Liver (tissue), 9 donors: Measurements from ENCODE around the gene FA2H. TPM values are rescaled to one million over a fixed set of nuclear protein-coding genes. Genes with fewer than 3 reads are reported as not detected.

Experiments used
- DNase-seq: peaks from one replicate; pipeline ENCODE4 v3.0.0-alpha.2; 2017; ENCODE audit warnings: low spot score
- H3K27ac ChIP-seq, 2 donors: one replicate each; pipeline ENCODE4 v1.7.0; 2013; ENCODE audit warnings: inconsistent platforms in 2 of 2, low read length in 2 of 2, control low read depth in 1 of 2, low read depth in 1 of 2, mild to moderate bottlenecking in 1 of 2
- H3K27me3 ChIP-seq, 4 donors: one replicate each; pipeline versions ENCODE4 v1.6.1 to v1.7.0; 2013; ENCODE audit warnings: low read length in 3 of 4, inconsistent platforms in 1 of 4, mild to moderate bottlenecking in 1 of 4, moderate library complexity in 1 of 4; ENCODE audit not compliant: control insufficient read depth in 4 of 4, insufficient read depth in 4 of 4
- H3K36me3 ChIP-seq, 4 donors: one replicate each; pipeline versions ENCODE4 v1.6.1 to v1.7.0; 2013; ENCODE audit warnings: low read length in 3 of 4, mild to moderate bottlenecking in 3 of 4, low read depth in 1 of 4, moderate library complexity in 1 of 4; ENCODE audit not compliant: control insufficient read depth in 4 of 4, insufficient read depth in 3 of 4
- H3K4me1 ChIP-seq, 4 donors: one replicate each; pipeline versions ENCODE4 v1.6.1 to v1.7.0; 2013; ENCODE audit warnings: low read length in 3 of 4, mild to moderate bottlenecking in 3 of 4, moderate library complexity in 1 of 4; ENCODE audit not compliant: control insufficient read depth in 4 of 4, insufficient read depth in 4 of 4
- H3K4me3 ChIP-seq, 3 donors: one replicate each; pipeline versions ENCODE4 v1.6.1 to v1.7.0; 2013; ENCODE audit warnings: low read length in 3 of 3, control low read depth in 1 of 3, low read depth in 1 of 3, mild to moderate bottlenecking in 1 of 3
- H3K9ac ChIP-seq, 2 donors: one replicate each; pipeline ENCODE4 v1.7.0; 2013; ENCODE audit warnings: low read length in 2 of 2, mild to moderate bottlenecking in 2 of 2, moderate library complexity in 2 of 2, control low read depth in 1 of 2, low read depth in 1 of 2
- H3K9me3 ChIP-seq, 4 donors: one replicate each; pipeline versions ENCODE4 v1.6.1 to v1.7.0; 2013; ENCODE audit warnings: low read length in 3 of 4; ENCODE audit not compliant: control insufficient read depth in 4 of 4
- ATF3 ChIP-seq: IDR thresholded peaks from 2 replicates; pipeline ENCODE4 v1.6.1; 2016; ENCODE audit warnings: antibody characterized with exemption
- CTCF ChIP-seq: fragments of 150-350 bp; IDR thresholded peaks from 2 replicates; pipeline ENCODE4 v1.5.1; 2017; ENCODE audit warnings: improper control_type of control experiment, low read depth, low read length; ENCODE audit not compliant: missing input control
- EGR1 ChIP-seq, 2 donors: IDR thresholded peaks; 2 replicates each; pipeline ENCODE4 v1.6.1; 2016 to 2018; ENCODE audit warnings: antibody characterized with exemption in 2 of 2, low read depth in 2 of 2
- FOXA1 ChIP-seq: IDR thresholded peaks from 2 replicates; pipeline ENCODE4 v1.6.1; 2016; ENCODE audit warnings: antibody characterized with exemption
- FOXA2 ChIP-seq: IDR thresholded peaks from 2 replicates; pipeline ENCODE4 v1.6.1; 2016; ENCODE audit warnings: antibody characterized with exemption
- HNF4A ChIP-seq, 2 donors: conservative IDR thresholded peaks; 2 replicates each; pipeline ENCODE4 v1.6.1; 2016; ENCODE audit warnings: antibody characterized with exemption in 2 of 2, mild to moderate bottlenecking in 2 of 2
- HNF4G ChIP-seq: IDR thresholded peaks from 2 replicates; pipeline ENCODE4 v1.6.1; 2016; ENCODE audit warnings: antibody characterized with exemption
- JUND ChIP-seq, 2 donors: IDR thresholded peaks; 2 replicates each; pipeline ENCODE4 v1.6.1; 2016; ENCODE audit warnings: antibody characterized with exemption in 2 of 2
- MAX ChIP-seq: IDR thresholded peaks from 2 replicates; pipeline ENCODE4 v1.6.1; 2016; ENCODE audit warnings: antibody characterized with exemption
- NR2F2 ChIP-seq: IDR thresholded peaks from 2 replicates; pipeline ENCODE4 v1.6.1; 2016; ENCODE audit warnings: antibody characterized with exemption
- RAD21 ChIP-seq, 2 donors: IDR thresholded peaks; 2 replicates each; pipeline ENCODE4 v1.6.1; 2016; ENCODE audit warnings: antibody characterized with exemption in 2 of 2, mild to moderate bottlenecking in 2 of 2
- REST ChIP-seq: IDR thresholded peaks from 2 replicates; pipeline ENCODE4 v1.6.1; 2016; ENCODE audit warnings: antibody characterized with exemption, mild to moderate bottlenecking
- SP1 ChIP-seq: IDR thresholded peaks from 2 replicates; pipeline ENCODE4 v1.6.1; 2018; ENCODE audit warnings: antibody characterized with exemption, mild to moderate bottlenecking
- TAF1 ChIP-seq: conservative IDR thresholded peaks from 2 replicates; pipeline ENCODE4 v1.6.1; 2016; ENCODE audit warnings: antibody characterized with exemption, mild to moderate bottlenecking
- YY1 ChIP-seq: IDR thresholded peaks from 2 replicates; pipeline ENCODE4 v1.6.1; 2016; ENCODE audit warnings: antibody characterized with exemption, mild to moderate bottlenecking
- ZBTB33 ChIP-seq: IDR thresholded peaks from 2 replicates; pipeline ENCODE4 v1.6.1; 2016; ENCODE audit warnings: antibody characterized with exemption
- WGBS: extraction: QIAGEN DNeasy Blood & Tissue Kit; methylation state at CpG from one replicate; pipeline ENCODE4 v1.1.7; 2013; 5-methylcytosine and 5-hydroxymethylcytosine counted together
- polyA plus RNA-seq, 2 donors: library from polyadenylated mRNA; stranded (reverse) in 1 of 2; unstranded in 1 of 2; fragments of 200-250 nt in 1 of 2; fragments of >200 nt in 1 of 2; fragmentation: Nextera tagmentation in 1 of 2; extraction: Ambion mirVana in 1 of 2; gene quantifications; one replicate each; pipeline versions ENCODE4 v1.2.1 to v1.2.3, GENCODE V29; 2013 to 2015
- total RNA-seq, 2 donors: library from RNA; depleted of rRNA; stranded (reverse); fragments of >200 nt; gene quantifications; one replicate each; pipeline ENCODE4 v1.2.3, GENCODE V29; 2014
- donor health status: healthy.
- donor health status: healthy.
- donor health status: healthy.
- donor health status: healthy.
- donor health status: healthy.

FA2H gene
- total and polyA plus RNA-seq, 4 donors: 0.02 to 0.17 (median 0.14) TPM; not detected in 1

- Histone ChIP-seq H3K36me3 (no peaks in the 10 kb centered on the region), H3K9me3 (no peaks in the 10 kb centered on the region), H3K4me1 (no peaks in the 10 kb centered on the region), H3K27me3 (no peaks in the 10 kb centered on the region), H3K27ac (no peak overlapping the region), H3K4me3 (no peak overlapping the region), H3K9ac (no peak overlapping the region)
- no peak for DNase-seq
- WGBS: 92% methylated on average over 8 of the region's 8 CpGs
- TF ChIP-seq EGR1 (IDR thresholded peaks at IDR 0.05; ENCODE audit: low read depth in 2 of 2): no peak
Measured at GRCh38 chr16:74710401-74710800, 64.2 kb downstream of the FA2H start.

GRCh38 chr16:74709441-74709877 is 65.2 kb downstream of the FA2H start:
- Histone ChIP-seq H3K4me3 (no peak overlapping the region), H3K27me3 (no peaks in the 10 kb centered on the region), H3K27ac (peak overlapping the region in 1 of 2 donors; percentile 70), H3K4me1 (no peaks in the 10 kb centered on the region), H3K9ac (no peak overlapping the region), H3K36me3 (no peaks in the 10 kb centered on the region), H3K9me3 (no peaks in the 10 kb centered on the region)
- TF ChIP-seq MAX (no peak), HNF4A (conservative IDR thresholded peaks at IDR 0.05) (no peak), YY1 (peak; percentile 76), EGR1 (IDR thresholded peaks at IDR 0.05; ENCODE audit: low read depth in 2 of 2) (no peak), ATF3 (peak; percentile 36), RAD21 (IDR thresholded peaks at IDR 0.05) (peak; percentile 97 to 98), REST (no peak), CTCF (peak; percentile 98)
- WGBS: under 1% methylated on average over 6 of the region's 6 CpGs
- peak; percentile 81 for DNase-seq

- H3K27me3 ChIP-seq: no peaks in the 10 kb centered on the region
- peak within 1 kb of the TSS; percentile 70 to 91 for H3K9ac ChIP-seq
- DNase-seq: no peak
- no peaks in the 10 kb centered on the region for H3K36me3 ChIP-seq
- WGBS: 3% methylated on average over 35 of the region's 35 CpGs
- peaks cover 0 to 39% (median 6%) of the 10 kb centered on the region in 4 donors for H3K4me1 ChIP-seq
- peak within 1 kb of the TSS; percentile 45 to 98 (median 60) for H3K4me3 ChIP-seq
- no peaks in the 10 kb centered on the region for H3K9me3 ChIP-seq
- peak within 1 kb of the TSS; percentile 74 to 96 for H3K27ac ChIP-seq
- TF ChIP-seq NR2F2 (peak; percentile 62), YY1 (peak; percentile 42), MAX (peak; percentile 54), FOXA1 (no peak), SP1 (peak; percentile 53), CTCF (no peak), ZBTB33 (no peak), JUND (IDR thresholded peaks at IDR 0.05) (no peak), FOXA2 (no peak), HNF4G (no peak), RAD21 (IDR thresholded peaks at IDR 0.05) (no peak), TAF1 (peak; percentile 68), HNF4A (conservative IDR thresholded peaks at IDR 0.05) (no peak)
Measured at GRCh38 chr16:74700438-74701225, 74.0 kb downstream of the FA2H start, which contains the start of gene MLKL. Gene MLKL (minus strand): TSS chr16:74700862. CDS start chr16:74695757, 5,105 bp downstream.
